Stimulated activated naive CD4-positive, alpha-beta T cell (primary cell): ENCODE data around the gene CYP24A1.

Experiments
- DNase-seq, 6 experiments: peaks; one replicate each; lab custom pipeline; 2025; lab: John Stamatoyannopoulos, UW

CYP24A1 gene

DNA sequence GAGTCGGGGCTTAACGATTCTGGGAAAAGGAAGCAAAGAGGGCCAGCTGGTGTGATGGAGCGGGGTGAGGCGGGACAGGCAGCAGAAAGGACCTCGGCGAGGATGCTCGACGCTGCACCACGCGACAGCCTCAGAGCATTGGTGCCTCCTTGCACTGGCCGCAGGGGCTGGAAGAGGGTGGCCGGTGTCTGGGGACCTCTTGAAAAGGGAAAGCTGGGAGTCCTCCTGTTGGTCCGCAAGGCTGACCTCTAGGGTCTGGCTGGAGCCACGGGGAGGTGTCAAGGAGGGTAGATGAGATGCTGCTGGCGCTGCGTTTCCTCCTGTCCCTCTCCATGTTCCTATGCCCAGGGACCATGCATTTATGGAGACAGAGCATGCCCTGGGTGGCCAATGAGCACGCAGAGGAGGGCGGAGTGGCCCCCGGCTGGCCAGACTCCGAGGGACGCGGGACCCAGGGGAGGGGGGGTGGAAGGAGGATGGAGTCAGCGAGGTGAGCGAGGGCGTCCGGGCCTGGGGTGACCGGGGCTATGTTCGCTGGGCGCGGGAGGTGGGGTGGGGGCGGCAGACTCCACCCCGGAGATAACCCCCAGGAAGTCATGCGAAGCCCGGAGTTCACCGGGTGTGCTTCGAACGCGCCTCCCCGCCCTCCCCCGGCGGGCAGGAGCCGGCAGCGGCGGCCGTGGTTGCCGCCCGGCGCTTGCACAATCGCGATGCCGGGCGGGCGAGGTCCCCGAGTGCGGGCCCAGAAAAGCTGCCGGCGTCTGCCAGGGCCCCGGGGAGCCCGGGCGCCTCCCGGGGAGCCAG is at the start of gene CYP24A1:
Gene CYP24A1 (minus strand): TSS at position 334 of the 804 bp plus-strand sequence. CDS start 407 bp downstream, outside the sequence.
- no peak for DNase-seq

- no peak for DNase-seq
These were observed 49.5 kb upstream of the CYP24A1 start for GRCh38 chr20:54223285-54223684.

- peak in 1 of 6 experiments; percentile 4 for DNase-seq
These were observed 48.5 kb upstream of the CYP24A1 start for GRCh38 chr20:54221996-54222890.

GRCh38 chr20:54221353-54221752 is 47.6 kb upstream of the CYP24A1 start:
- DNase-seq: peak in 3 of 6 experiments; percentile 15 to 36 (median 28)

DNA sequence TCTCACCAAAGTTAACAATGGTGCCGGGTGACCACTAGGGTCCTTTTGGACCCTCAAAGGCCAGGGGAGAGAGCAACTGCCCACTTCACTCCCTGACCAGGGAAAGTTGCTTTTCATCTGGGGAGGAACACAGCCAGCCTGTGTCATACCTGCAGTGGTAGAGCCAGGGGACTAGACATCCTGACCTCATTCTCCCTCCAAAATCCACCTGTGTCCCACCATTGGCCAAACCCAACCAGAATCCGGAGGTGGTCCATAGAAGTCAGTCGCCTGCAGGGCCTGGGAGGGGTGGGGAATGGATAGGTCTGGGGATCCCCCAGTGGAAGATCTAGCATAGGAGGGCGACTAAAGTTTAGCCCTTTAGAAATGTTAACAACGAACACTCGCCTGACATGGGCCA is 46.9 kb upstream of the CYP24A1 start:
- no peak for DNase-seq

DNA sequence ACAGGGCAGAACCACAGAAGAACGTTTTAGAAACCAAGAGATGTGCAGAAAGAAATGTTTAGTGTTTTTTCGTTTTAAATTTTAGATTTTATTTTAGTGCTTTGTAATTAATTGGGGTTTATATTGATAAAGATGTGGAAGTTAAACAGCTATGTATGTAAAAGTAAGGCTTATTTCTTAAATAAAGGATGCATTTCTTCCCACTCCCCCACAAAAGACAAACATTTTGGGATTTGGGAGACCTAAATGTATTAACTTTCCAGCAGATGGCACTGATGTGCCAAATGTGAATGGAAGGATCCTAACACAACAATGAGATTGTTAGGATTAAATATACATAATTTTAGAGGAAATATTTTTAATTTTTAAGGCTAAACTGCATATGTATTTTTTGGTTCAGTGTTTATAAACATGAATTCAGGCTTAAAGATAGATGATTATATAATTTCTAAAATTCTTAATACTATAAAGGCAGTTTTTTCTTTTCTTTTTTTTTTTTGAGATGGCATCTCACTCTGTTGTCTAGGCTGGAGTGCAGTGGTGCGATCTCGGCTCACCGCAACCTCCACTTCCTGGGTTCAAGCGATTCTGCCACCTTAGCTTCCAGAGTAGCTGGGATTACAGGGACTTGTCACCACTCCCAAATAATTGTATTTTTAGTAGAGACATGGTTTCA is 46.1 kb upstream of the CYP24A1 start:
- no peak for DNase-seq

DNA sequence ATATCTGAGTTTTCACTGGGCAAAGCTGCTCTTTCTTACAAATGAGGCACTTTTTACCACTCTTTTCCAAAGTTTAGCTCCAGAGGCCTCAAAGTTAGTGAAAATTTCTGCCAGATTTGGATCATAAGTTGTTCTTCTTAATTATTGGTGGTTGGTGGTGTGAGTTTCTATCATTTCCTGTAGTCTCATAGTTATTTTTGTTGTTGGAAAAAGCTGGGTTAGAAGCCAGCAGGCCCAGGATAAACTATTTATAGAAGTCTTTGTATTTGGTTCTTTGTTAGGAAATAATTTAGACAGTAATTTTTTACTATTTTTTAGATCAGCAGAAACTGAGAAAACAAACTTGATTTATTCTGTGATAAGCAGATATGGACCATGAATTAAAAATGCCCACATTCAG is 44.7 kb upstream of the CYP24A1 start:
- no peak for DNase-seq

- no peak for DNase-seq
These were observed 44.0 kb upstream of the CYP24A1 start for GRCh38 chr20:54217762-54218161.

DNA sequence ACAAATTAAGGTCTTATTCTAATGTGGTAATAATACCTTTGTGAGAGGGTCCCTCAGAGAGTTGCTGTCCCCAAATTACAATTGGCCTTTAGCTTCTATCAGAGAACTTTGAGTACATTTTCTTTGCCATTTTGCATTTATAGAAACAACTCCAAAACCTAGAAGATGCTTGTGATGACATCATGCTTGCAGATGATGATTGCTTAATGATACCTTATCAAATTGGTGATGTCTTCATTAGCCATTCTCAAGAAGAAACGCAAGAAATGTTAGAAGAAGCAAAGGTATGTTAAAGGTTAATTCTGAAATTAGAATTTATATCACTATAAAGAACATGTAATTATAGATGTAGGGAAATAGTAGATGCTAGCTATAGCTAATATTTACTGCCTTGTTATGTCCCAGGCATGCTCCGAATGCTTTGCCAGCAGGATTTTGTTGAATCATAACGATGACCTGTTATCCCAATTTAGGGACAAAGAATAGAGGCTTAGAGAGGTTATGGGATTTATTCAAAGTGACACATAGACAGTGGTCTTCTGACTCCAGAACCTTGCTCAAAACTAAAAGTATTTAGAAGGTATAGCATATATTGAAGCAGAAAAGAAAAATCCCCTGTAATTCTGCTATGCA is 41.5 kb upstream of the CYP24A1 start:
- DNase-seq: no peak

- DNase-seq: no peak
These were observed 40.8 kb upstream of the CYP24A1 start for GRCh38 chr20:54214566-54214965.

DNA sequence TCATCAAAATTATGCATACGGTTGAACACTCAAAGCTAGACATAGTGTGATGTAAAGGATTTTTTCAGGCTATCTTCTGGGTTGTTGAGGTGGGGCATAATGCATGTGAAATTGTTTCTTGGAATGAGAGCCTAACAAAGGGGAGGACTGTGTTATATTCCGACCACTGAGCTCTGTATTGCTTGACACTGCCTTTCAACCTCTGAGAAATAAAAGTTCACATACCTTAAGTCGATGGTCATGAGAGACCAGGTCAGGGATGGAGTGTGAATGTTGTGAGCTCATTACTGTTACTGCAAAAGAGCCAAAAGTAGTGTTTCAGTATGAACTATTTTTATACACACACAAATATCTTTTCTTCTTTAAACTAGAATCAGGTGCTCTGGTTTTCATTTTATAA is 39.1 kb upstream of the CYP24A1 start:
- no peak for DNase-seq

DNA sequence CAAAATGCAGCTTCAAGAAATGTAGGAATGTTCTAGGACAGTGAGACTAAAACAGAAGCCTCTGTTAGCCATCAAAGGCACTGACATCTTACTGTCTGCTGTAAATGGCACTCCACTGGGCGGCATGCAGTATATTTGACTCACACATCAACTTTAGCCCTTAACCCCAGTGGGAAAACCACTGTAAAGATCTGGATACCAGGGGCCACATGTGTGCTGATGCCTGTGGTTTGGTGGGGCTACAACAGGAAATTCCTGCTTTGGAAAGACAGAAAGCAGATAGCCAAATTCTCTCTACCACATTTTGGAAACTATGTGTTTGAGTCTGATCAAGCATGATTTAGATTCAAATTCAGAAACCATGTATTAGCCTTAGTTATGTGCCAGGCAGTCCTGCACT is 38.4 kb upstream of the CYP24A1 start:
- no peak for DNase-seq

- DNase-seq: no peak
These were observed 35.5 kb upstream of the CYP24A1 start for GRCh38 chr20:54209216-54209813.

- DNase-seq: no peak
These were observed 34.9 kb upstream of the CYP24A1 start for GRCh38 chr20:54208548-54209176.

GRCh38 chr20:54207743-54208547 is 34.2 kb upstream of the CYP24A1 start, which contains the start of gene PFDN4:
Gene PFDN4 (plus strand): TSS chr20:54208087. CDS start chr20:54208101, 14 bp downstream.
- peak; percentile 52 to 92 (median 73) for DNase-seq

DNA sequence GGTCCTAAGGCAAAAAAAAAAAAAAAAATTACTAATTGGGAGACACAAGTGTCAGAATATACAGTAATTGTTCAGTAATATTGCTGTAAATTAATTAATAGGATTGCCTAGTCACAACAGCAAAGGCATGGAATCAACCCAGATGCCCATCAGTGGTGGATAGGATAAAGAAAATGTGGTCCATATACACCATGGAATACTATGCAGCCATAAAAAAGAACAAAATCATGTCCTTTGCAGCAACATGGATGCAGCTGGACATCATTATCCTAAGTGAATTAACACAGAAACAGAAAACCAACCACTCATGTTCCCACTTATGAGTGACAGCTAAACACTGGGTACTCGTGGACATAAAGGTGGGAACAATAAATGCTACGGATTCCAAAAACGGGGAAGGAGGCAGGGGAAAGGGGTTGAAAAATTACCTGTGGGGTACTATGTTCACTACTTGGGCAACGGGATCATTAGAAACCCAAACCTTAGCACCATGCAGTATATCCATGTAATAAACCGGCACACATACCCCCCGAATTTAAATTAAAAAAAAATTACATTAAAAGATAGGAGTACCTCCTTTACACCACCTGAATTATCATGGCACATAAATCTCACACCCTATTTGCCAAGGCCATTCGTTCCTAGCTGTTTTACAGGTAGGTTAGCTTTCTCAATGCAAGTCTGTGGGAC is 33.4 kb upstream of the CYP24A1 start:
- DNase-seq: no peak

- no peak for DNase-seq
These were observed 31.7 kb upstream of the CYP24A1 start for GRCh38 chr20:54205450-54205849.

- no peak for DNase-seq
These were observed 30.7 kb upstream of the CYP24A1 start for GRCh38 chr20:54204481-54204880.

DNA sequence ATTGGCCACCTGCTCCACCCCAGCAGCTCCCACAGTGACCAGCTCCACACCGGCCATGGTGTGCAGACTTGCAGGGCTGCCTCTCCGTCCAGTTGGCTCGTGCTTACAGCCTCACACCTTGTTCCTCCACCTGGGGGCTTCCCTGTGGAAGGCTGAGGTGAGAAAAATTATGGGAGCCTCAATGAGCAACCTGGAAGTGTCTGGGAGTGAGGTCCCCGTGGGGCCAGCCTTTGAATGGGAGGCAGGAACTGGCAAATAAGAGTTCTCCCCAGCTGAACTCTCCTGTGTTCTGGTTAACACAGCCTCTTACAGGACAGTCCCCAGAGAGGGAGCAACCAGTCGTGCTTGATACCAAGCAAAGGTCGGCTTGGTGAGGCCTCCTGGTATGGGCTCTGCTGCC is 30.3 kb upstream of the CYP24A1 start:
- no peak for DNase-seq
